Progenitor cell of endocrine pancreas (in vitro differentiated cells): ENCODE data around the gene PYY. TPM values are rescaled to one million over a fixed set of nuclear protein-coding genes. Genes with fewer than 3 reads are reported as not detected.

Experiments used
- DNase-seq: peaks from one replicate; pipeline ENCODE4 v3.0.0; 2021; ENCODE audit warnings: low spot score; ENCODE audit not compliant: unreplicated experiment
- H3K27ac Mint-ChIP-seq: 2 replicates; pipeline ENCODE4 v1.8.0; 2021; ENCODE audit warnings: mild to moderate bottlenecking, moderate library complexity, mixed read lengths
- H3K27me3 Mint-ChIP-seq: 2 replicates; pipeline ENCODE4 v1.8.0; 2021; ENCODE audit warnings: mixed read lengths
- H3K36me3 Mint-ChIP-seq: 2 replicates; pipeline ENCODE4 v1.8.0; 2022; ENCODE audit warnings: mixed read lengths; ENCODE audit not compliant: insufficient read depth
- H3K4me1 Mint-ChIP-seq: 2 replicates; pipeline ENCODE4 v1.8.0; 2021; ENCODE audit warnings: low read depth, mixed read lengths
- H3K4me3 Mint-ChIP-seq: 2 replicates; pipeline ENCODE4 v1.8.0; 2021; ENCODE audit warnings: low read depth, mild to moderate bottlenecking, moderate library complexity, mixed read lengths
- H3K9me3 Mint-ChIP-seq: 2 replicates; pipeline ENCODE4 v1.8.0; 2021; ENCODE audit warnings: low read depth, mixed read lengths
- total RNA-seq: library from RNA; stranded (reverse); gene quantifications from 2 replicates; pipeline ENCODE4 v1.2.1, GENCODE V29; 2021
- TF ChIP-seq, protein P1 (sequence below): fragments of 200-600 bp; sonication (generic); IDR thresholded peaks from one replicate; pipeline ENCODE4 v1.5.0; 2021; ENCODE audit warnings: antibody characterized with exemption, mild to moderate bottlenecking; ENCODE audit not compliant: unreplicated experiment

PYY gene
- total RNA-seq, 1 donor from 2014 or later = 0.84 TPM

GRCh38 chr17:43983515-43984411, 30.0 kb upstream of the PYY start:
- peak; percentile 55 for DNase-seq
- TF ChIP-seq, protein P1, sequence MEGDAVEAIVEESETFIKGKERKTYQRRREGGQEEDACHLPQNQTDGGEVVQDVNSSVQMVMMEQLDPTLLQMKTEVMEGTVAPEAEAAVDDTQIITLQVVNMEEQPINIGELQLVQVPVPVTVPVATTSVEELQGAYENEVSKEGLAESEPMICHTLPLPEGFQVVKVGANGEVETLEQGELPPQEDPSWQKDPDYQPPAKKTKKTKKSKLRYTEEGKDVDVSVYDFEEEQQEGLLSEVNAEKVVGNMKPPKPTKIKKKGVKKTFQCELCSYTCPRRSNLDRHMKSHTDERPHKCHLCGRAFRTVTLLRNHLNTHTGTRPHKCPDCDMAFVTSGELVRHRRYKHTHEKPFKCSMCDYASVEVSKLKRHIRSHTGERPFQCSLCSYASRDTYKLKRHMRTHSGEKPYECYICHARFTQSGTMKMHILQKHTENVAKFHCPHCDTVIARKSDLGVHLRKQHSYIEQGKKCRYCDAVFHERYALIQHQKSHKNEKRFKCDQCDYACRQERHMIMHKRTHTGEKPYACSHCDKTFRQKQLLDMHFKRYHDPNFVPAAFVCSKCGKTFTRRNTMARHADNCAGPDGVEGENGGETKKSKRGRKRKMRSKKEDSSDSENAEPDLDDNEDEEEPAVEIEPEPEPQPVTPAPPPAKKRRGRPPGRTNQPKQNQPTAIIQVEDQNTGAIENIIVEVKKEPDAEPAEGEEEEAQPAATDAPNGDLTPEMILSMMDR = peak; percentile 59
- Mint-ChIP-seq H3K27ac (no peak overlapping the region), H3K27me3 (peaks cover 80% of the 10 kb centered on the region), H3K4me3 (peak overlapping the region; percentile 45), H3K36me3 (no peaks in the 10 kb centered on the region), H3K9me3 (no peaks in the 10 kb centered on the region), H3K4me1 (peaks cover 2% of the 10 kb centered on the region)

DNA sequence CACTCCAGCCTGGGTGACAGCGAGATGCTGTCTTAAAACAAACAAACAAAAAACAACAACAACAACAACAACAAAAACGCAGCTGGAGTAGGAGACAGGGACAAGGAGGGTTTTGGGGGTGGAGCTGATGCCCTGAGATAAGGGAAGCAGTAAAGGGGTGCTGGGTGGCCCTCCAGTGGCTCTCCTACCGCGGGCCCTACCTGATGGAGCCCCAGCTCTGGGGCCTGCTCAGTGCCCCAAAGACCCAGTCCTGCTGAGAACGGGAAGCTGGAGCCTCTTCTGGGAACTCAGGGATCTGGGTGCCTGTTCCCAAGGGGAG, 29.4 kb upstream of the PYY start:
- no peak for DNase-seq
- H3K27me3 Mint-ChIP-seq = peaks cover 80% of the 10 kb centered on the region
- H3K9me3 Mint-ChIP-seq = no peaks in the 10 kb centered on the region
- peak overlapping the region; percentile 45 for H3K4me3 Mint-ChIP-seq
- no peaks in the 10 kb centered on the region for H3K36me3 Mint-ChIP-seq
- TF ChIP-seq, protein P1 = no peak
- peaks cover 2% of the 10 kb centered on the region for H3K4me1 Mint-ChIP-seq
- H3K27ac Mint-ChIP-seq = no peak overlapping the region

DNA sequence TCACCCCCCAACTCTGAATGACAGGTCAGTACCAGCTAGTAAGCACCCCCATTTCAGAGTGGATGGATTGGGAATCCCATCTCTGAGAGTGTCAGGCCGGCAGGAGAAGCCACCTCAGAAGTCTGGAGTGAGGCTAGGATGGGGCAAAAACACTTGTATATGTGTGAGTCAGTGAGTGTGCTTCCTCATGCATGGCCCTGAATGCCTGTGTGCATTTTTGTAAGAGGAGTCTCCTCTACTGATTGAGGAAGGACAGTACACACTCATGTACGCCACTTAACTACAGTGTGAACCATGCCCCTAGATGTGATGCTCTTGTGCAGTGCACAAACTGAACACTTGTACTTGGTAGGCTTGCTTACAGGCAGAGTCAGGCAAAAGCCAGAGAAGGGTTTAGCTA, 28.4 kb upstream of the PYY start:
- Mint-ChIP-seq H3K27ac (no peak overlapping the region), H3K36me3 (no peaks in the 10 kb centered on the region), H3K27me3 (peaks cover 79% of the 10 kb centered on the region), H3K4me1 (peaks cover 4% of the 10 kb centered on the region), H3K4me3 (no peak overlapping the region), H3K9me3 (no peaks in the 10 kb centered on the region)
- TF ChIP-seq, protein P1 = no peak
- DNase-seq = no peak

DNA sequence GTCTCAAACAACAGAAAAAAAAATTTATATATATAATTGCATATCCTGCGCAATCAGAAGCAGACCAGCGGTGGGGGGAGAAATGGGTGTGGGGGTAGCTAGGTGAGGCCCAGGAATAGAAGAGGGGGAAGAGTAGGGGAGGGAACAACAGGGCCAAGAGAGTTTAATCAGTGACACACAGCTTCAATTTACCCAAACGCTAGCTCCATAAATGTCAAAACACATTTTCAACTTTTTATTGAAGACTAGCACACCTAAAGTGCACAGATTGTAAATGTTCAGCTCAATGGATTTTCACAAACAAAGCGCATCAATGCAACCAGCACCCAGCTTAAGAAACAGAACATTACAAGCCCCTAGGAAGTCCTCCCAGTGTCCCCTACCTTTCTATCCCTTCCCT, 25.9 kb upstream of the PYY start:
- H3K4me3 Mint-ChIP-seq = no peak overlapping the region
- TF ChIP-seq, protein P1 = no peak
- peaks cover 66% of the 10 kb centered on the region for H3K27me3 Mint-ChIP-seq
- H3K4me1 Mint-ChIP-seq = peaks cover 7% of the 10 kb centered on the region
- H3K9me3 Mint-ChIP-seq = no peaks in the 10 kb centered on the region
- no peak overlapping the region for H3K27ac Mint-ChIP-seq
- H3K36me3 Mint-ChIP-seq = no peaks in the 10 kb centered on the region
- DNase-seq = no peak

DNA sequence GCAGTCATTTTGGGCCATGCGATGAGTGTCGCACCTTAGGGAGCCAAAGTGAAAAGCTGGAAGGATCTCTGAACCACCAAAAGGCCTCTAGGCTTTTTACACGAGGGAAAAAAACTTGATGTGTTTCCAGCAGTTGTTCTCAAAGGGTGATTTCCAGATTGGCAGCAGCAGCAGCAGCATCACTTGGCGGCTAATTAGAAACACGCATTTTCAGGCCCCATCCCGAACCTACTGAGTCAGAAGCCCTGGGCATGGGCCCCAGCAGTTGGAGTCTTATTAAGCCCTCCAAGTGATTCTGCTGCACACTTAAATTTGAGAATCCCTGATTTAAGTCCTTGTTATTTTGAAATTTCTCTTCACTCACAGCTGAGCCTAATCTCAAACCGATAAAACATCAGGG, 25.3 kb upstream of the PYY start:
- no peak overlapping the region for H3K27ac Mint-ChIP-seq
- H3K9me3 Mint-ChIP-seq = no peaks in the 10 kb centered on the region
- H3K4me1 Mint-ChIP-seq = peaks cover 6% of the 10 kb centered on the region
- TF ChIP-seq, protein P1 = no peak
- no peak overlapping the region for H3K4me3 Mint-ChIP-seq
- peaks cover 69% of the 10 kb centered on the region for H3K27me3 Mint-ChIP-seq
- no peak for DNase-seq
- H3K36me3 Mint-ChIP-seq = no peaks in the 10 kb centered on the region
